Pancreas (tissue), 10 donors: ENCODE data around the gene S100Z. TPM values are rescaled to one million over a fixed set of nuclear protein-coding genes. Genes with fewer than 3 reads are reported as not detected.

Experiments
- ATAC-seq, 4 donors: fragments of 200-7000 bp; cut with Tn5 transposase; one replicate each; pipeline versions ENCODE4 v1.8.0 to v1.9.1; 2020; ENCODE audit warnings: mild to moderate bottlenecking in 4 of 4, moderate library complexity in 4 of 4
- DNase-seq, 6 donors: peaks; one replicate each; pipeline ENCODE4 v3.0.0-alpha.2; 2020
- FAIRE-seq: peaks from 2 replicates; lab custom pipeline; 2012; peaks lifted over from hg19 to GRCh38; lab: Jason Lieb, UNC
- H3K27ac ChIP-seq, 4 donors: fragments of 200-600 bp; sonication (generic); 1 replicate in 3 of 4; 2 replicates in 1 of 4; pipeline versions ENCODE4 v1.5.0 to v1.8.0; 2020
- H3K27me3 ChIP-seq, 4 donors: fragments of 200-600 bp; one replicate each; pipeline ENCODE4 v1.8.0; 2021
- H3K36me3 ChIP-seq, 3 donors: fragments of 200-600 bp; sonication (generic) in 1 of 3; one replicate each; pipeline versions ENCODE4 v1.5.0 to v1.8.0; 2020 to 2021
- H3K4me1 ChIP-seq, 3 donors: fragments of 200-600 bp; one replicate each; pipeline ENCODE4 v1.8.0; 2021
- H3K4me3 ChIP-seq, 4 donors: fragments of 200-600 bp; sonication (generic) in 2 of 4; one replicate each; pipeline versions ENCODE4 v1.5.0 to v1.8.0; 2020 to 2021
- H3K9me3 ChIP-seq, 4 donors: fragments of 200-600 bp; one replicate each; pipeline ENCODE4 v1.8.0; 2021
- CTCF ChIP-seq, 4 donors: fragments of 200-600 bp; sonication (generic) in 3 of 4; IDR thresholded peaks; one replicate each; pipeline versions ENCODE4 v1.5.0 to v1.8.0; 2021; ENCODE audit warnings: antibody characterized with exemption in 4 of 4
- WGBS, 2 donors: extraction: QIAGEN DNeasy Blood & Tissue Kit; methylation state at CpG; one replicate each; pipeline ENCODE4 v1.1.7; 2013; 5-methylcytosine and 5-hydroxymethylcytosine counted together
- intact Hi-C, 3 donors: fragments of 100-400 bp; cut with DNase I; formaldehyde crosslinking; loops; one replicate each; pipeline versions ENCODE4 v1.11.1 to v1.14.2; 2022
- polyA plus RNA-seq, 2 donors: library from polyadenylated mRNA; stranded (reverse); fragments of 200-250 nt; gene quantifications; one replicate each; pipeline ENCODE4 v1.2.3, GENCODE V29; 2013
- total RNA-seq, 6 donors: library from RNA; stranded (reverse); fragmentation: NEBNext Ultra II Directional in 4 of 6; extraction: Animal tissue kit (Norgen Biotek cat#: 25700) in 4 of 6; gene quantifications; one replicate each; pipeline versions ENCODE4 v1.2.1 to v1.2.4, GENCODE V29; 2021 to 2023
- donor health status: healthy with polysubstance abuse.
- donor health status: DM: no; HTN: no; CAD: no; lungs with moderate emphysema.
- donor health status: DM: no; HTN: no; CAD: no.
- donor health status: control.
- donor health status: control.
- donor health status: Bipolar disorder and iron deficiency.
- donor health status: DM: yes; HTN: yes; CAD: no.
- donor health status: DM: no; HTN: no; CAD: no.
- donor health status: DM: no; HTN: no; CAD: no.
- donor health status: DM: yes; HTN: yes; CAD: no.

Gene S100Z
- total and polyA plus RNA-seq, 8 donors, result 0.16 to 1.2 (median 0.41) TPM; not detected in 3

GRCh38 chr5:76956033-76956432 is 106.2 kb downstream of the S100Z start:
- Histone ChIP-seq H3K27ac (no peak overlapping the region), H3K9me3 (no peaks in the 10 kb centered on the region), H3K27me3 (peaks cover 0 to 11% (median 4%) of the 10 kb centered on the region in 4 donors), H3K36me3 (no peaks in the 10 kb centered on the region), H3K4me3 (no peak overlapping the region), H3K4me1 (no peaks in the 10 kb centered on the region)
- no peak for TF ChIP-seq CTCF (IDR thresholded peaks at IDR 0.05)
- 68 to 83% methylated on average over 2 of the region's 2 CpGs for WGBS, 2 donors
- intact Hi-C loops, result no loop called here
- ATAC-seq (no peak), DNase-seq (no peak), FAIRE-seq (no peak)

GRCh38 chr5:76958991-76959767 is 109.4 kb downstream of the S100Z start:
- H3K4me3 ChIP-seq, result no peak overlapping the region
- 73 to 77% methylated on average over 5 of the region's 5 CpGs for WGBS, 2 donors
- no peak for TF ChIP-seq CTCF (IDR thresholded peaks at IDR 0.05)
- DNase-seq (no peak), ATAC-seq (peak in 2 of 4 donors; percentile 45 to 52), FAIRE-seq (no peak)
- peaks cover 0 to 8% (median 3%) of the 10 kb centered on the region in 4 donors for H3K27me3 ChIP-seq
- intact Hi-C loops, result no loop called here
- no peaks in the 10 kb centered on the region for H3K9me3 ChIP-seq
- H3K27ac ChIP-seq, result no peak overlapping the region
- no peaks in the 10 kb centered on the region for H3K4me1 ChIP-seq
- no peaks in the 10 kb centered on the region for H3K36me3 ChIP-seq

DNA sequence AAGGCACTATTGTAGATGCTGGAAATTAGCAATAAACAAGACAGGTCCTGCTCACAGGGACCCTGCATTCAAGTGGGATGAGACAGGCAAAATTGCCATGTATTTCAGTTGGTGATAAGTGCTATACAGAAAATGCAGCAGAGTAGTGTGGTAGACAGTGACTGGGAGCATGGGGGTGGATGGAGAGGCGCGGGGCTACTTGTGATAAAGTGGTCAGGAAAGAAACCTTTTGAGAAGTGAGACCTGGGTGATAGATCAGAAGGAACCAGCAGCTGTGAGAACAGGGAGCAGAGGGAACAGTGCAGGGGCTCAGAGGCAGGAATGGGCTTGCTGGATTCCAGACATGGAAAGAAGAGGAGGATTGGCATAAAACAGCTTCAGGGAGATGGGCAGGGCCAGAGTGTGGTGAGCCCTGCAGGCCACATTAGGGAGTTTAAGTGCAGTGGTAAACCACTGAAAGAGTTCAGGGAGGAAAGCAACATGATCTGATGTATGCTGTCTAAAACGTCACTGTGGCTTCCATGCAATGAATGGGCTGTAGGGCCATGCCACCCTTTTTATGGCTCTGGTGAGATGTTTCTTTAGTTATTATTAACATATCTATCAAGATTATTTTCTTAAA is 110.3 kb downstream of the S100Z start:
- TF ChIP-seq CTCF (IDR thresholded peaks at IDR 0.05), result no peak
- ATAC-seq (no peak), FAIRE-seq (no peak), DNase-seq (no peak)
- H3K27me3 ChIP-seq, result no peaks in the 10 kb centered on the region
- no peaks in the 10 kb centered on the region for H3K9me3 ChIP-seq
- WGBS, 2 donors, result 64 to 82% methylated on average over 3 of the region's 3 CpGs
- no peak overlapping the region for H3K27ac ChIP-seq
- H3K4me1 ChIP-seq, result no peaks in the 10 kb centered on the region
- H3K4me3 ChIP-seq, result no peak overlapping the region
- no peaks in the 10 kb centered on the region for H3K36me3 ChIP-seq
- intact Hi-C loops, result no loop called here

GRCh38 chr5:76964060-76964459 is 114.2 kb downstream of the S100Z start:
- no peak for FAIRE-seq
- intact Hi-C loops, result no loop called here
- TF ChIP-seq CTCF (IDR thresholded peaks at IDR 0.05), result no peak
- Histone ChIP-seq H3K9me3 (no peaks in the 10 kb centered on the region), H3K4me1 (no peaks in the 10 kb centered on the region), H3K4me3 (no peak overlapping the region), H3K36me3 (no peaks in the 10 kb centered on the region), H3K27ac (no peak overlapping the region), H3K27me3 (no peaks in the 10 kb centered on the region)
- DNase-seq, result no peak
- ATAC-seq, result no peak
- 49 to 51% methylated on average over 2 of the region's 2 CpGs for WGBS, 2 donors

Other genes with a start within 250 kb of the S100Z start
- 1 to 10 TPM in 2 of 6 donors, under 1 TPM in 4; 0.04 to 2.2 (median 0.22) TPM for gene F2RL2, start 226.6 kb upstream of the S100Z start, total RNA-seq
- under 1 TPM; 0.04 to 0.40 TPM for gene F2RL2, start 226.6 kb upstream of the S100Z start, polyA plus RNA-seq
- gene F2R, start 133.9 kb upstream of the S100Z start, total RNA-seq, result 10 to 100 TPM in 1 of 6 donors, 1 to 10 TPM in 3, under 1 TPM in 2; 0.51 to 15.0 (median 1.8) TPM
- 1 to 10 TPM in 1 of 2 donors, under 1 TPM in 1; 0.38 to 1.9 TPM for gene F2R, start 133.9 kb upstream of the S100Z start, polyA plus RNA-seq
- gene F2RL1, start 31.0 kb upstream of the S100Z start, total RNA-seq, result 10 to 100 TPM in 5 of 6 donors, 1 to 10 TPM in 1; 9.2 to 18.8 (median 14.9) TPM
- 10 to 100 TPM in 1 of 2 donors, 1 to 10 TPM in 1; 6.7 to 19.3 TPM for gene F2RL1, start 31.0 kb upstream of the S100Z start, polyA plus RNA-seq
- gene CRHBP, start 103.0 kb downstream of the S100Z start, total RNA-seq, result under 1 TPM in 2 of 6 donors, not detected in 4; 0.31 to 0.54 TPM
- 1 to 10 TPM in 1 of 2 donors, under 1 TPM in 1; 0.61 to 1.2 TPM for gene CRHBP, start 103.0 kb downstream of the S100Z start, polyA plus RNA-seq
- 10 to 100 TPM in 2 of 6 donors, 1 to 10 TPM in 4; 7.7 to 12.9 (median 9.3) TPM for gene AGGF1, start 180.4 kb downstream of the S100Z start, total RNA-seq
- 1 to 10 TPM; 3.7 to 7.6 TPM for gene AGGF1, start 180.4 kb downstream of the S100Z start, polyA plus RNA-seq
- 10 to 100 TPM in 4 of 6 donors, 1 to 10 TPM in 2; 7.3 to 20.8 (median 11.0) TPM for gene ZBED3, start 237.3 kb downstream of the S100Z start, total RNA-seq
- gene ZBED3, start 237.3 kb downstream of the S100Z start, polyA plus RNA-seq, result 1 to 10 TPM; 4.2 to 6.7 TPM